Uterus (tissue), 2 donors: Measurements from ENCODE around the gene NOTCH2.

Source experiments
- CTCF ChIP-seq, 4 experiments: fragments of 200-600 bp in 2 of 4; fragments of 450-650 bp in 2 of 4; sonication (generic) in 2 of 4; IDR thresholded peaks; one replicate each; pipeline ENCODE4 v1.5.1; 2016 to 2019; ENCODE audit warnings: antibody characterized with exemption in 4 of 4, mild to moderate bottlenecking in 2 of 4, moderate library complexity in 1 of 4
- POLR2A ChIP-seq, 2 donors: fragments of 450-650 bp; IDR thresholded peaks; one replicate each; pipeline ENCODE4 v1.6.1; 2016; ENCODE audit warnings: antibody characterized with exemption in 2 of 2, mild to moderate bottlenecking in 1 of 2, moderate library complexity in 1 of 2

DNA sequence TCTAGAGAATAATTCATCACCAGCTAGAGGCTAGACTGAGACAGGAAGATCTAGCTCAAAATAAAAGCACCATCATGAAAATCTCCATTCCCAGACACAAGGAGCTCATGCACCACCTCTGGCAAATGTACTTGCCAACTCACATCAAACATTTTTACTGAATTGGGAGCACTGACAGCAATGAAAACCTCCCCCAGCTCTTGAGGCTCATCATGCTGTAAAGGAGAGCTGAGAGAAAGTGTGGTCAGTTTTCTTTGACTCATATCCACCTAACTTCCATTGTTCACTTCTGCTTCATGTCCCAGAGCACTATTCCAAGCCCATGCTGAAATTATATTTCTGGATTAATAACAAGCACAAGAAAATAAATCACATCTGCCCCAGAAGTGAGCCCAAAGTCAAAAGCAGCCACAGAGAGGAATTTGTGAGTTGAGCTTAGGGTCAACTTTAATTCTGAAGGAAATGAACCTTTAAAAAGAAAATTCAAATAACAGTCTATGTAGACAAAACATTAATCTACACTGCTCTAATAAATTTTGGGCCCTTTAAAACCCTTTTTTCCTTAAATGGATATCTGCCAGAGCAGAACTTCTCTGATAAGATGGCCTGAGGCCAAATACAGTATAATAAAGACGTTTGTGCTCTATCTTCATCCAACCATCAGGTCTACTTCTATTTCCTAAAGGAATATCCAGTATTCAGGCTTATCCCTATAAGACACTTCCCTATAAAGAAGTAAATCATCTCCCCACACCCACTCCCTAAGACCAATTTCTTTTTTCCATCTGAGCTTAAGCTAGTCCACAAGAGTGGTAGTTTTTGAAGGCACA is 87.3 kb downstream of the NOTCH2 start:
- no peak for TF ChIP-seq CTCF (IDR thresholded peaks at IDR 0.05)
- TF ChIP-seq POLR2A (IDR thresholded peaks at IDR 0.05): no peak
